HG03196 (cell line): ENCODE results near the gene ANXA2R.
"Not testable (repeated sequence)": the region's sequence is repeated elsewhere in the genome, so short reads cannot be mapped to it uniquely, and the experiment has no call there.

ENCODE experiments used
- ATAC-seq: cut with Tn5 transposase; IDR thresholded peaks from one replicate; pipeline ENCODE4 v1.9.1; 2021; ENCODE audit not compliant: unreplicated experiment

Gene ANXA2R

DNA sequence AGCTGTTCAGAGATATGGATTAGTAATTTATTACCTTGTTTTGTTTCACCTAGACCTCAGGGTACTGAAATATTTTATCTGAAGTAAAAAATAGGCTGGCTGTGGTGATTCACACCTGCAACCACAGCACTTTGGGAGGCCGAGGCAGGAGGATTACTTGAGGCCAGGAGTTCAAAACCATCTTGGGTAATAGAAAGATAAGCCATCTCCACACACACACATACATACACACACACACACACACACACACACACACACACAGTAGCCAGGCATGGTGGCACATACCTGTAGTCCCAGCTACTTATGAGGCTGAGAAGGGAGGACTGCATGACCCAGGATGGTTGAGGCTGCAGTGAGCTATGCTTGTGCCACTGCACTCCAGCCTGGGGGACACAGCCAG lies 3.7 kb downstream of the ANXA2R start:
- ATAC-seq: no peak

DNA sequence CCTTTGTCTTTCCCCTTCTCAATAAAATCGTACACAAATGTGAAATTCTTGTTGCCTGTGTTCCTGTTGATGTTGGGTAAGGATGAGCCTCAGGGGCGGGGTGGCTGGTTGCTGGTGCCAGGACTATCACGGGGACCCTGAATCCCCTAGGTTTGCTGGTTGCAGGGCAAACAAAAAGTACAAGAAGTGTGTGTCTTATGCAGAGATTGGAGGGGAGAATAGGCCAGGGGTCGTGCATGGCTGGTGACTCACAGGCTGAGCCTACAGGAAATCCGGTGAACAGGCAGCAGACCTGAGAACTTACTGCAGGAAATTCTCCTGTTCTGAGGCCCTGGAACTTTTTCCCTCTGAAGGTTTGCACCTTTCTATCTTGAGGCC lies 5.5 kb downstream of the ANXA2R start:
- no peak for ATAC-seq

DNA sequence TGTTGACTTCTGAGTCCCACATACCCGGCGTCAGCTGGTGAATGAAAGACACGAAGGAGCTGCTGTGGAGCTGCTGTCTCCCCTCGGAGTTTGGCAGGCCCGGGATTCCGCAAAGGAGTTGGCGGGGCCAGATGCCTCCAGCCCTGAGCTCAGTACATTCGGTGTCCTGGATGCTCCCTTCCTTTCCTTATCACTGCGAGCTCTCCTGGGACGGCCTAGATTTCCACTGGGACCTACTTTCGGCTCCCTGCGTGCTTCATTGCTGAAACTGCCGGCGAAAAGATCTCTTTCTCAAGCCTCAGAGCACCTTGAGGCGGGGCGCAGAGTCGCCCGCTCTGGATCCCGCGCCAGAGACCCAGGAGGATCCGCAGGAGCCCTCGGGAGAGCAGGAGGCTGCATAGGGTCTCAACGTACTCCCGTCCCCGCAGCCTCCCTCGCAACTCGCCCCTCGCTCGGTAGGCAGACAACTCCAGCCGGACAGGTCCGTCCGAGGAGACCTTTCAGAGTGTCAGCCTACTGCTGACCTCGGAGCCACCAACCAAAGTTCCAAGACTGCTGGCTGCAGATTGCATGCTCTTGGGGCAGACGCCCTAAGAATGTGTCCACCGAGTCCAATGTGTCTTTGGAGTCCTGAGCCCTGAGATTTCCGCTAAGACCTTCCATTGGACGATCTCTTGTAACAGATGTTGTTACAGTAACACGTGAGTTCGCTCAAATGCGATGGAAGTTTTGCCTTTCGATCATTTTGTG lies 6.1 kb downstream of the ANXA2R start:
- ATAC-seq: no peak

DNA sequence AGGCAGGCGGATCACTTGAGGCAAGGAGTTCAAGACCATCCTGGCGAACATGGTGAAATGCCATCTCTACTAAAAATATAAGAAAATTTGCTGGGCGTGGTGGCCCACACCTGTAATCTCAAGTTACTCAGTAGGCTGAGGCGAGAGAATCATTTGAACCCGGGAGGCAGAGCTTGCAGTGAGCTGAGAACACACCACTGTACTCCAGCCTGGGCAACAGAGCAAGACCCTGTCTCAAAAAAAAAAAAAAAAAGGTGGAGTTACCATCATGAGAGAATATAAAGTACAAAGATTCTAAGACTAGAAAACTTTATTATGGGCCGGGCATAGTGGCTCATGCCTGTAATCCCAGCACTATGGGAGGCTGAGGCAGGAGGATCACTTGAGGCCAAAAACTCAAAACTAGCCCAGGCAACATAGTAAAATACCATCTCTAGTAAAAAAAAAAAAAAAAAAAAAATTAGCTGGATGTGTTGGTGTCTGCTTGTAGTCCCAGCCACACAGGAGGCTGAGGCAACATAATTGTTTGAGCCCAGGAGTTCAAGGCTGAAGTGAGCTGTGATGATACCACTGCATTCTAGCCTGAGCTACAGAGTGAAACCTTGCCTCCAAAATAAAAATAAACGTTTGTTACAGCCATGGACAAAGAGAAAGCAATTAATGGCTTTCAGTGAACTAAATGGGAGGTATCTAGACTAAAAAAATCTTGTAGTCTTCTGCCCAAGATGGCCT lies 12.9 kb downstream of the ANXA2R start:
- ATAC-seq: no peak

DNA sequence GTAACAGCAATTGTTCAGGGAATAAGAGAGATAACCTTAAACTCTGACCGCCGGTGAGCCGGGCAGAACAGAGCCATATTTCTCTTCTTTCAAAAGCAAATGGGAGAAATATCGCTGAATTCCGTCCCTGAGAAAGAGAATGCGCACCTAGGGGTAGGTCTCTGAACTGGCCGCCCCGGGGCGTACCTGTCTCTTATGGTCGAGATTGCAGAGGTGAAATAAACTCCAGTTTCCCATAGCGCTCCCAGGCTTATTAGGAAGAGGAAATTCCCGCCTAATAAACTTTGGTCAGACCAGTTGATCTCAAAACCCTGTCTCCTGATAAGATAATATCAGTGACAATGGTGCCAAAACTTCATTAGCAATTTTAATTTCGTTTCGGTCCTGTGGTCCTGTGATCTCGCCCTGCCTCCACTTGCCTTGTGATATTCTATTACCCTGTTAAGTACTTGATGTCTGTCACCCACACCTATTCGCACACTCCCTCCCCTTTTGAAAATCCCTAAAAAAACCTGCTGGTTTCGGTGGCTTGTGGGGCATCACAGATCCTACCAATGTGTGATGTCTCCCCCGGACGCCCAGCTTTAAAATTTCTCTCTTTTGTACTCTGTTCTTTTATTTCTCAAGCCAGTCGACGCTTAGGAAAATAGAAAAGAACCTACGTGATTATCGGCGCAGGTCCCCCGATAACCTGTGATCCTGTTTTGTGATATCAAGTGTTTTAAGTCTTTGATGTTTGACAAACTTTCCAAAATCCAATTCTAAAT lies 14.8 kb downstream of the ANXA2R start:
- not testable (repeated sequence) for ATAC-seq

DNA sequence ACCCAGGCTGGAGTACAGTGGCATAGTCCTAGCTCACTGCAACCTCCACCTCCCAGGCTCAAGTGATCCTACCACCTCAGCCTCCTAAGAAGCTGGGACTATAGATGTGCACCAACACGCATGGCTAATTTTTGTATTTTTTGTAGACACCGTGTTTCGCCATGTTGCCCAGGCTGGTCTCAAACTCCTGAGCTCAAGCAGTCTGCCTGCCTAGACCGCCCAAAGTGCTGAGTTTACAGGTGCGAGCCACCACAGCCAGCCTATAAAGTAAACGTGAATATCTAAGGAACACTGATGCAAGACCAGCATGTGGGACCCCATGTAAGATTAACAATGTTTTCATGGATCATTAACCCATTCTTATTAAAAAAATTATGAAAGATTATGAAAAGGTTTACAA lies 15.9 kb downstream of the ANXA2R start:
- ATAC-seq: no peak

DNA sequence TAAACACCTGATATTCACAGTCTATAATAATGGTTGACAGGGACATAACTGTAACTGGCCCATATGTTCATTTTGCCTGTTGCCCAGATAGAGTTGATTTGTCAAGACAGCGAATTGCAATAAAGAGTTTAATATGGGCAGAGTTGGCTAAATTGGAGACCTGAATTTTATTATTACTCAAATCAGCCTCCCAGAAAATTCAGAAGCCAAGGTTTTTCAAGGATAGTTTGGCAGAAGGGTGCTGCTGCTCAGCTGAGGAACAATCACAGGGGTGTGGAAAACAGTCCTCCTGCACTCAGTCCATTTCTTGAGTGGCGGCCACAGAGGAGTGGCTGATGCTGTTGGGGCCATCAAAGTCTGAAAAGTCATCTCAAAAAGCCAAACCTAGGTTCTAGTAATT lies 19.0 kb downstream of the ANXA2R start:
- ATAC-seq: no peak

DNA sequence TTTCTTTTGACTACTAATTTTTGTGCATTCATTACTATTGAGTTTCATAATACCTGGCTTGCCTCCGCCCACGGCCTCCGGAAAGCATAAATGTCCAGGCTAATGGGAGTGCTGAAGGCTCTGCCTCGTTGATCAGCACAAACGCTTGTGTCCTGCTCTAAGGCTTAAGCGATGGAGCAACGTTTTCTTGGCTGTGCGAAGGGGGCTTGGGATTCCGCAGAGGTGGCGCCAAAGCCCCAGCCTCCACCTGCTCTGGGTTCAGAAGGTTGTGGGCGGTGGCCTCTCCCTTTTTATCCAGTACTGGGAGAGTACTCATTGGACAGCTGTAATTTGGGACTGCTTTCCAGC lies 19.7 kb downstream of the ANXA2R start:
- ATAC-seq: peak; percentile 4

DNA sequence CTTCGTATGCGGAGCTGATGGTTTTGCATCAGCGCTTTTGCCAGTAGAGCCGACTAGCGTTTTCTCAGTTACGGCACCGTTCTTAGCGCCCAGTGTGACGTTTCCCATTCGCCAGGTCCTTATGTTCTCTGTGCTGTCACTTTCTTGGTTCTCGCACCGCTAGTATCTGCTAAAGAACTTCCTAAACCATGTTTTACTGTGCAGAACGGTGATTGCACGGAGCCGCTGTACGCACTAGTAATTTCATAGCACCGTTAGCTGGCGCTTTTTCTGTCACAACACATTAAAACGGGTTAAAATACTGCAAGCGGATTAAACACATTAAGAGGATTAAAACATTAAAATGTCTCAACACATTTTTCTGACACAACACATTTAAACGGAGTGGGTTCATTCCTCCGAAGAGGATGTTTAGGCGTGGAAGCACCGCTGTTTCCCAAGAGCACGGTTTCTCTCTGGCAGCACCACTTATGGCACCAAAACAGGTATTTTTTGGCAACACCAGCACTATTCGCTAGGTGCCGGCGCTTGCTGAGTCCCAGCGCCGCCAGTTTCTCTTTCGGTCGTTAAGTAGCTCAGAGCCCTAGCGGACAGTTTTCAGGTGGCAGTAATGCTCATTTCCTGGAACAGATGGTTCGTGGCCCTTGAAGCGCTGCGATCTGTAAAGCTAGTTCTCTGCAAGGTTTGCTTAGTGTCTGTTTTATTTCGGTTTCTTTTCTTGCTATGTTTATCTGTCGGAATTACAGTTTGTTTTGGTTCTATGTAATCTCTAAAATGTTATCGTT lies 20.3 kb downstream of the ANXA2R start:
- ATAC-seq: peak; percentile 73

DNA sequence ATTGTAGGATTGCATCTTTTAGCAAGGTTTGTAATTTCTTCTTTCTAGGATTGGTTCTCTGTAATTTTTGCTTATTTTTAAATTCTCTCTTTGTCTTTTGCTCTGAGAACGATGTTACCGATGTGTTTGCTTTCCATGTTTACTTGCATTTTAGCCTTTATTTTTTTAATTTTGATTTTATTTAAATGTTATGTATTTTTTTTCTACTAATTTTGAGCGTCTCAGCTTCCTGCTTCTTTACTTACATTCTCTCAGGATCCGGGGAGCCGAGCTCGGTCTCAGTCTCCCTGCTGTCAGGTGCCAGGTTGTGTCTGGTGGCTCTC lies 20.9 kb downstream of the ANXA2R start:
- no peak for ATAC-seq

DNA sequence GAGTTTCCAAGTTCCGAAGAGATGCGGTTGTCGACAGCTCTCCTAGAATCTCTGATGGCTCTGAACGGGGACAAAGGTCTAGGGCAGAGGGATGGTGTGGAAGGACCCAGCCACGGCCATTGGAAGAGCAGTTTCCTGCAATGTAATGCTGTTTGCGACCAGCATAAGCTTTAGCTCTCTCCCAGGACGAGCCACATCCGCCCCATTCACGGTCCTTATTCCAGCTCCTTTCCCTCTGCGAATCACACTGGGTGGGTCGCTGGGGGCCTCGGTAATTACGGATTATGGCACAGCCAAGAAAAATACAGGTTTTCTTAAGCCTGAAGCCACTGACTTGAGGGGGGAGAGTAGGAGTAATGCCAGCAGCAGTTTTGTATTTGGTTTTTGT lies 22.7 kb downstream of the ANXA2R start:
- no peak for ATAC-seq

DNA sequence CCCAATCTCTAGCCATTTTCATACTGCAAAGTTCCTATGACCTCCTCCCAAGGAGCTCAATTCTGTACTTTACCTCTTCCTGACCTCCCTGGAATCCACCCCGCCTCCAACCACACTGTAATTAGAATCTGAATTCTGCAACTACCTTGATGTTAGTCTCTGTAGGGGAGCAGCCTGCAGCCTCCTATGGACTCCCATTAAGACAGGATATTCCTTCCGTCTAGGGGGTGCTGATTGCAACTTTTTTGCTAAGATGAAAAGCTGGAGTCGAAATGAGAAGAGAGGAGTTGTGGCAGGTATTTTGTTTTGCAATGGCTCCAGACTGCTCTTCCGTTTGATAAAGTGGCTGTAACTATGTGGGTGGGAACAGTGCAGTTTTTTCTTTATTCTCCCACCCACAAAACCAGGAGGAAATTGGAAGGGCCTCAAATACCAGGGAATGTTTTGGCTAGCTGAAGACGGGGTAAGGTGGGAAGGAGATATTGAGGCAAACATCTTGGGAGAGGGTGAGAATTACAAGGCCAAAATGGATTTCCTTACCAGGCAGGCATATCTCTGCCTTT lies 23.8 kb downstream of the ANXA2R start:
- ATAC-seq: no peak

DNA sequence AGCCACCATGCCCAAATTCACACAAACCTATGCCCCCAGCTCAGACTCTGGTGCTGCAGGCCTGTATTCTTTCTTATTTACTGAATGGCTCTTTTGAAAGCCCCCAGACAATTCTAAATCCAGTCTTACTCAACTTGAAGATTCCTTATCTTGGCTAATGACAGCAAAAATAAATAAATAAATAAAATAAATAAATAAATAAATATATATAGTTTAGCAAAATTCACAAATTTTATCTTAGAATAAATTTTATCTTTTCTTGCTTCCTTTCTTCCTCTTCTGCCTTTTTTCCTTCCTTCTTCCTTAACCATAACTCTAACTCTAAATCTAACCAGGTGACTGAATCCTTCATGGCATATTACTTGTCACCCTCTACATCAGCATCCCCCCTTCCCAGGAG lies 25.6 kb downstream of the ANXA2R start:
- ATAC-seq: no peak

DNA sequence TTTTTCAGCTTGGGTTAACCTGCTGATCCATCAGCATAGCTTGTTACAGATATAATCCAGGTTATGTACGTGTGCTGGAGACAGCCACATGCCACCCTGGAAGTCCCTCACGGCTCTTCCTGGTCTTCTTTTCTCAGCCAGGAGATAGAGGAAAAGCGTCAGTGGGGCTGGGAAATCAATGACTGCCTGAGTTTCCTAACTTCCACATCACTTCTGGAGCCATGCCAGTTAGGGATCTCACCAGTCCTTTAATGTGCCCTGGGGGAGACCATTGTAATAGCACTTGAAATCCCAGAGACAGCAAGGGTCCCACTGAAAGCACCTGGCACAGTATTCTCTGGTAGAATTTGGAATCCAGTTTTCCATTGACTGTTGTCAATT lies 29.2 kb downstream of the ANXA2R start:
- no peak for ATAC-seq

DNA sequence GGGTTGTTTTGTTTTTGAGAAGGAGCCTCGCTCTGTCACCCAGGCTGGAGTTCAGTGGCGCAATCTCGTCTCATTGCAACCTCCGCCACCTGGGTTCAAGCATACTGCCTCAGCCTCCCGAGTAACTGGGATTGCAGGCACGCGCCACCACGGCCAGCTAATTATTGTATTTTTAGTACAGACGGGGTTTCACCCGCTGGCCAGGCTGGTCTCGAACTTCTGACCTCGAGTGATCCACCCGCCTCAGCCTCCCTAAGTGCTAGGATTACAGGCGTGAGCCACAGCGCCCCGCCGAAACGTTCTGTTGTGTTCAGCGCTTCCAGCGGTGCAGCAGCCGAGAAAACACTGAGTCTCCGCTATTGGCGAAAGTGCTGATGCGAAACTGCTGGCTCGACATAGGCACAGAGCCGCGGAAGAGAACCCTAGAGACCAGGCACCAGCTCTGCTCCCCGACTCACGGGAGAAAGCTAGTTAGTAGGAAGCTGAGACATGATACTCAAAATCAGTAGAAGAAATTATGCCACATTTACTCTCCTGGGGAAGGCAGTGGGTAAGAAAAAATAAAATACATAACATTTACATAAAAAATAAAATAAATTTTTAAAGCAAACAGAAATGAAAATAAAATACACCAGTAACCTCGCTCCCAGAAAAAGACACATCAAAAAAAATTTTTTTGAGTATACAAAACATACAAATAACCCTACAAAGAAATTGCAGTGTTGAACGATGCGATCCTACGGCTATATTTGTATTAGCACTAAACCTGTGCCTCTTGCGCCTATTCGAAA lies 31.6 kb downstream of the ANXA2R start:
- peak; percentile 47 for ATAC-seq

DNA sequence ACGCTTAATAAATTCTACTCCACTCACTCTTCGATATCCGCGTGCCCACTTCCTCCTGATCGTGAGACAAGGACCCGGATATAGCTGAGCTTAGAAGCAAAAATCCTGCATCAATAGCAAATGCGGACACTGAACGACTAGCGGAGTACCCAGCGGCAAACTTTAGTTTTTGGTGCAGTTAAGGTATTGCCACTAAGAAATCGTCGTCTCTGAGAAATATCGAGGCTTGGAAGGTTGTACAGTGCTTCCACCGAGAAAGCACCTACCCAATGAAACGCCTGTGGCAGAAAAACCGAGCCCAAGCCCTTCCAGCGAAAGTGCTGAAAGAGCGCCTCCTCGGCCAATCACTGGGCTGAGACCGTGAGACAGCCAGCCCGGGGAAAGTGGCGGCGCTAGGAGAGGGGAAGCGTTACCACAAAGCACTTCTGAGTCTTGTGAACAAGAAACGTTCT lies 32.2 kb downstream of the ANXA2R start:
- ATAC-seq: peak; percentile 49

DNA sequence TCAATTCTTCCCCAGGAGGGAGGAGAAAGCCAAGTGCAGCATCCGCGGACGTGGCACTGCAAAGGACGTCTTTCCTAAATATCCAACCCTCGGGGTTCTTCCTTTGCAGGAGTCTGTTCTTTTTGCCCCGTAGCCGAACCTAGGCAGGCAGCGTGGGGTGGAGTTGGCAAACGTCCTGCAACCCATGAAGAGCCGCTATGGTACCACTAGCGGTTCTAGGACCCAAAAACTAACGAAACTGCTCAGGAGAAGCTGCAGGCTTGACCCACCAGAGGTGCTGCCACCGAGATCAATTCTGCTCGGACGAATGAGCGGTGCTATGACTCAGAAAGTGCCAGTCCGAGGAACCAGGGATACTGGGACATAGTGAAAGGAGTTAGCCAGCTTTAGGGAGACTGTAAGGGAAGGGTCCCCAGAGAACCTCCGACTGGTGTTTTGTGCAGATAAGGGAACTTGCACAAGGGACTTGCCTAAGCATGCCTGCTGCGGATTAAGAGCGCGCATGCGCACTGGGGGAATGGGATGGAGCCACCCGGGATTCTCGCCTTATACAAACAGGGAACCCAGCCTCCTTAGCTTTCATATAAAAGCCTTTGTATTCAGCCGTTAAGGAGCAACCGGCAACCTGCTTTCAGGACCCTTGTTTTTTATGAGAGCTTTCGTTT lies 32.7 kb downstream of the ANXA2R start:
- peak; percentile 32 for ATAC-seq

DNA sequence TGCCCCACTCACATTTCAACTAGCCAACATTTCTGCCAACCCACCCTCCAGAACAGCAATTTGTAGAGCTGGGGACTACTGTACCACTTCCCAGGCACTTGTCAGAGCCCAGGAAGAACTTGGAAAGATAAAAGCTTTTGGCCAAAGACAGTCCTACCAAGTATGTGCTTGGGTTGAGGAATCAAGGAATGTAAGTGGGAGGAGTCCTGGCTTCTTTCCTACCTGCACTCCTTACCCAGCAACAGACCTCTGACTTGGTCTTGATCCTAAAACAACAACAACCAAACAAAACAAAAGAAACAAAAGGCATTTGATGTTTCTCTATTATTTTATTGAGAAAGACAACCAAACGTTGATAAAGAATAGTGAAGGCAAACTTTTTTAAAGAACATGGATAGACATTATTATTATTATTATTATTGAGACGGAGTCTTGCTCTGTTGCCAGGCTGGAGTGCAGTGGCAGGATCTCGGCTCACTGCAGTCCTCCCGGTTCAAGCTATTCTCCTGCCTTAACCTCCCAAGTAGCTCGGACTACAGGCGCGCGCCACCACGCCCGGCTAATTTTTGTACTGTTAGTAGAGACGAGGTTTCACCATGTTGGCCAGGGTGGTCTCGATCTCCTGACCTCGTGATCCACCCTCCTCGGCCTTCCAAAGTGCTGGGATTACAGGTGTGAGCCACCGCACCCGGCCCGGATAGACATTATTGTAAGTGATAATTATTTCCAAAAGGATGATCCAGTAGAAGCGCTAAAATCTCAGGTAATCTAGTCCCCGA lies 33.5 kb downstream of the ANXA2R start:
- no peak for ATAC-seq

DNA sequence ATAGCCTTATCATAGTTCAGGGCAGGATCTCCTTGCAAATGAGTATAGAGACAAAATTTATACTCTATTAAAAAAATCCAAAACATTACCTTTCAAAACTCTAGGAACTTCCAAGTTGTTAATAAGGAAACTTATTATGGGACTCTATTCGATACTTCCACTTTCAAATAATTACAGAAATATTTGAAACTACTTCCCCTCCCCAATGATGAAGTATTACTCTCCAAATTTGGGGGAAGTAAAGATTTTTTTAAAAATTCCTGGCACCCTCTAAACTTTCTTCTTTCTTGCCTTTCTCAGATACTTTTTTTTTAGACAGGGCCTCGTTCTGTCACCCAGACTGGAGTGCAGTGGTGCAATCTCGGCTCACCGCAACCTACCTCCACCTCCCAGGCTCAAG lies 35.1 kb downstream of the ANXA2R start:
- no peak for ATAC-seq
